GM18909 (cell line): ENCODE measurements around the gene TSSC4.

Experiments used
- ATAC-seq: cut with Tn5 transposase; IDR thresholded peaks from one replicate; pipeline ENCODE4 v1.9.1; 2021; ENCODE audit warnings: mild to moderate bottlenecking; ENCODE audit not compliant: unreplicated experiment, poor library complexity

Gene TSSC4

DNA sequence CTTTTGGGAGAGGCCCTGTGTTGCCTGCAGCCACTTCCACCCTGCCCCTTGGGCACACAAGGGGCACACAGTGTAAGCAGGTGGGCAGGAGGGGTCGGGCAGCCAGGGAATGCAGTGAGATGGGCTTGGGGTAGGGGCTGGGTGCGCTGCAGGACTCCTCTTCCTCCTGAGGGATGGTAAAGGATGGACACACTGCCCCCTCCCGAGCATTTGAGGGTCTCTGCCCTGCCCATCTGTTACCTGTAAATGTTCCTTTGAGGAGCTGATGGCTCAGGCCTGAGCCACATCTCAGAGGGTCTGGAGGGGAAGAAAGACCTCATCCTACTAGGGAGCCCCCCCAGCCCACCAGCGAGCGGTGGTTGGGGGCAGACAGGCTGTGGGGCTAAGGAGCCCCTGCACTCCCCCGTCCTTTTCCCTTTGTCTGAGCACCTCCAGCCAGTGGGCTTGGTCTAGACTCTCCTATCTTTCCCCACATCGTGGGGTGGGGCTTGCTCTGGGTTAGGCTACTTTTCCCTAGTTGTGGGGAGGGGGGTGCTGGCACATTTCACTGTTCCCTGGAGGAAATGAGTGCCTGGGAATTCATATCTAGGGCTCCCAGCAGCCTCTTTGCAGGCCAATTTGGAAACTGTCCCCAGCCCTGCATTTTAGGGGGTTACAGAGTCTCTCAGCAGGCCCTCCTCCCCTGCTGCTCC is 1.7 kb upstream of the TSSC4 start:
- ATAC-seq, result no peak

DNA sequence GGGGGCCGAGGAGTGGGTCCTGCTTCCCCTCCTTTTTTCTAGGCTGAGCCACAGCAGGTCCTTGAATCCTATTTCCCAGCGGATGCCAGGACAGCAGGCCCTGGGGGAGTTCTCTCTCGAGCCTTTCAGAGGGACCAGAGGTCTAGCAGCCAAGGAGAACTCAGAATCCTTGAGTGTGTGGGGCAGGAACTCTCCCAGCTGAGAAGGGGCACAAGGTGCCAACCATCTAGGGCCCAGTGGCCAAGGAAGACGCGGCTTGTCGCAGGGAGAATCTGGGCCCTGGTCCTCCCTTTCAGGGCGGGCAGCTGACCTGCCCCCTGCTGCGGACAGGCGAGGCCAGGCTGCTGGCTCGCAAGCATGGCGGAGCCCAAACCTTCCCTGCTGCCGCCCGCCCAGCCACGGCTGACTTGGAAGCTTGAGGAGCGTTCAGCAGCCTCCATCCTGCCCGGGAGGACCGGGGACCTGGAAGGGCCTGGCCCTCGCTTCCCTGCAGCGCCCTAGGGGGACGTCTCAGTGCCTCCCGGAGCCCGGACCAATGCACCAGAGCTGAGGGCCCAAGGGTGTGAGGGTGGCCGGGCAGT is 972 bp upstream of the TSSC4 start:
- ATAC-seq, result no peak

DNA sequence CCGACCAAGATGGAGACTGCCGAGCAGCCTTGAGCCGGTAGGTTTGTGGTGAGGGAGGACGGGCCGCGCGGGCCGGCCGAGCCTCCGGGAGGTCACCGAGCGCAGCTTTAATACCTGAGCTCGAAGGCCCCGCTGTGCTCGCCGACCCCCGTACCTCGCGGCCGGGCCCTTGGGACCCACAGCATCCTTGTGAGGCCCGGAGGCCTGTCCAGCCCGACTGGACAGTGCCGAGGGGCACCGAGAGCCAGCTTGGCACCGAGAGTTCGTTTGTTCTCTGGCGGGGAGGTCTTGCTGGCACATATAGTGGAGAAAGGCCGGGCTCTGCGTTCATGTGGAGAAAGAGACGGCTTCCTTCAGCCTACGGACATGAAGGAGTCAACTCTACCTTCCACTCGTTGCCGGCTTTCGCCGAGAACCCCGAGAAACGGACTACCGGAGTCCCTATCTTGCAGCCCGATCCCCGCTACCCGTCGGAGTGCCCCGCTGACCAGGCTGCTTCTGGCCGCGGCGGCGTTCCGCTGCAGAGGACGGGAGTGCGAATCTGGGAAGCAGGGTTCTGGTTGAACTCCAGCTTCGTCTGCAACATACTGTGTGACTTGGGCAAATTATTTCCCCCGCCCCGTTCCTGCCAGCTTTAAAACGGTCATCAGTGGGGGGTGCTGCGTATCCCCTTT is 349 bp downstream of the TSSC4 start:
- peak; percentile 15 for ATAC-seq

DNA sequence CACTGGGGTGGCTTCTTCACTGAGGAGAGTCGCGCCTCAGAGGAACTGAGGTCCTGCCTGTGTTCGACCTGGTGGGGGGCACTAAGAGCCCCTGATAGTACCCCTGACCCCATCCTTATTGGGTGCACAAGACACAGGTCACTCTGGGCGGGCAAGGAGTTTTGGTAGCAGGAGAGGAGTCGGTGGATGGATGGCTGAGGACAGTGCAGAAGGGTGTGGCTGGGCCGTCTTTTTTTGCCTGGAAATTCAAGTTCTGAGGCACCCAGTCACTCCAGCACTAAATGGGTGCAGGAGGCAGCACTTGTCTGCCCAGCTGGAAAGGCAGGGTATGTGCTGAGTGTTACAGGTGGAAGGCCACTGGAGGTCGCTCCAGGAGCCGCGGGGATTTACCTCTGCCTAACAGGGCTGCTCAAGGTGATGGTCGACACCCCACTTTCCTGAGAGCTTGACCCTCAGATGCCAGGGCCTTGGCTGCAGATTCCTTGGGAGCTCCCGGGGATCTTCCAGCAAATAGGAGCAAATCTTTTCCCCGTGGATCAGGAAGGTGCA is 960 bp downstream of the TSSC4 start:
- no peak for ATAC-seq

DNA sequence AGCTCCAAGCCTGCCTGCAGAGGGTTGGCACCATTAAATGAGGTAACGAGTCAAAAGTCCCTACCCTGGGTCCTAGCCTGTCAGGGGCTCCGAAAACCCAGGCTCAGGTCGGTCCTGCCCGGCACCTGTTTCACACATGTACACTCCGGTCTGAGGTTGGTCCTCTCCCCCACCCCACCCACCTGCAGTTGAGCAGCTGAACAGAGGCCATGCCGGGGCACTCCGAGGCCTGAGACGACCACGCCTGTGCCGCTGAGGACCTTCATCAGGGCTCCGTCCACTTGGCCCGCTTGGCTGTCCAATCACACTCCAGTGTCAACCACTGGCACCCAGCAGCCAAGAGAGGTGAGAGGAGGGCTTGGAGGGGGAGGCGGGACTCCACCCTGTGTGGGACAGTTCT is 1.6 kb downstream of the TSSC4 start:
- no peak for ATAC-seq

DNA sequence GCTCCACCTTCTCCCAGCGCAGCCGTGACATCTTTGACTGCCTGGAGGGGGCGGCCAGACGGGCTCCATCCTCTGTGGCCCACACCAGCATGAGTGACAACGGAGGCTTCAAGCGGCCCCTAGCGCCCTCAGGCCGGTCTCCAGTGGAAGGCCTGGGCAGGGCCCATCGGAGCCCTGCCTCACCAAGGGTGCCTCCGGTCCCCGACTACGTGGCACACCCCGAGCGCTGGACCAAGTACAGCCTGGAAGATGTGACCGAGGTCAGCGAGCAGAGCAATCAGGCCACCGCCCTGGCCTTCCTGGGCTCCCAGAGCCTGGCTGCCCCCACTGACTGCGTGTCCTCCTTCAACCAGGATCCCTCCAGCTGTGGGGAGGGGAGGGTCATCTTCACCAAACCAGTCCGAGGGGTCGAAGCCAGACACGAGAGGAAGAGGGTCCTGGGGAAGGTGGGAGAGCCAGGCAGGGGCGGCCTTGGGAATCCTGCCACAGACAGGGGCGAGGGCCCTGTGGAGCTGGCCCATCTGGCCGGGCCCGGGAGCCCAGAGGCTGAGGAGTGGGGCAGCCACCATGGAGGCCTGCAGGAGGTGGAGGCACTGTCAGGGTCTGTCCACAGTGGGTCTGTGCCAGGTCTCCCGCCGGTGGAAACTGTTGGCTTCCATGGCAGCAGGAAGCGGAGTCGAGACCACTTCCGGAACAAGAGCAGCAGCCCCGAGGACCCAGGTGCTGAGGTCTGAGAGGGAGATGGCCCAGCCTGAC is 2.5 kb downstream of the TSSC4 start:
- ATAC-seq, result no peak

DNA sequence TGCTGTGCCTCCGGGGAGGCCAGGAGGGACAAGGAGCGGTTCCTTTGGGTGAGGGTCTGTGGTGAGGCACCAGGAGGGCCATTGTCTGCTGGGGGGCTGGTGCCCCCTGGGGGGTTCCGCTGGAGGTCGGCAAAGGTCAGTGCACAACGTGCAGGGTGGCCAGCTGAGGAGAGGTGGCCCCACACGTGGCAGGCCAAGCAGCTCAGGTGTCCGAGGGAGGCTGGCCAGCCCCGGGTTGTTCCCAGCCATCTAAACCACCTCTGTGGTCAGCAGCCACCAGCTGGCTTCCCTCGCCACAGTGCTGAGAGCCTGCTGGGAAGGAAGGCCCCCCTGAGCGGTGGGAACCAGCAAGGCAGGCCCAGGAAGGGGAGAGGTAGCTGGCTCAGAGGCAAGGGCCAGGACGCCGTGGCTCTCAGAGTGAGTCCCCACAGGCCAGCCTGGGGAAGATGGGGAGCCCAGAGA is 4.2 kb downstream of the TSSC4 start:
- no peak for ATAC-seq

DNA sequence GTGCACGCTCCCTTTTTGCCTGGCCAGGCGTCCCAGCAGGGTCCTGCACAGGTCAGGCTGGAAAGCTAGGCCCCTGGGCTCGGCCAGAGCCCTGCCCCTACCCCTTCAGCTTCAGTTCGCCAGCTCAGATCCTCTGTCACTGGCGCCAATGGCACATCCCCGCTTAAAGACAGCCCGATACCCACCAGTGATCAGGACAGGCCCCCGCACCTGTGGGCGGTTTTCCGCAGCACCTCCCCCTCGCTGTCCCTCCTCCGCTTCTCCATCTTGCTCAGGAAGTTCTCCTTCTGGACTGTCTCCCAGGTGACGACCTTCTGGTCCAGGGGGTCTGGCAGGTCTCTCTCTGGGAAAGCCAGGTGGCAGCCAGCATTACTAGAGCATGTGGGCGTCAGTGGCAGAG is 5.9 kb downstream of the TSSC4 start:
- no peak for ATAC-seq

DNA sequence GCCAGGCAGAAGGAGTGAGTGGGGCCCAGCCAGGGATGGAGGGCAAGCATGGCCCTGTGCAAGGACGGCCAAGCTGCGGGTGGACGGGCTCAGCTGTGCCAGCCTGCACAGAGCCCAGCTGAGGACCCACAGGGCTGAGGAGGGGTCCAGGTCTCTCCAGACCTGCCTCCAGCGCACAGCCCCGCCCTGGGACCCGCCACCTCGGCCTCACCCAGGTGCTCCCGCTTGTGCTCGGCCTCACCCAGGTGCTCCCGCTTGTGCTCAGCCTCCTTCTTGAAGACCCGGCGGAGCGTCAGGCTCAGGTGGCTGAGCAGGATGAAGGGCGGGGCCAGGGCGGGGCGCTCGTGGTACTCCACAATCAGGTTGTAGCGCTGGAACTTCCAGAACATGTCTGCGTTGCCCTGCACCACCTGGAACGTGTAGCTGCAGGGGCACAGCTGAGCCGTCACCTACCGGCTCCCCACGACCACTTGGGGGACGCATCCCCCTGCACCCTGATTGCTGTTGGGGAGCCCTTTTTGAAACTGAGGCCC is 6.4 kb downstream of the TSSC4 start:
- ATAC-seq, result no peak

DNA sequence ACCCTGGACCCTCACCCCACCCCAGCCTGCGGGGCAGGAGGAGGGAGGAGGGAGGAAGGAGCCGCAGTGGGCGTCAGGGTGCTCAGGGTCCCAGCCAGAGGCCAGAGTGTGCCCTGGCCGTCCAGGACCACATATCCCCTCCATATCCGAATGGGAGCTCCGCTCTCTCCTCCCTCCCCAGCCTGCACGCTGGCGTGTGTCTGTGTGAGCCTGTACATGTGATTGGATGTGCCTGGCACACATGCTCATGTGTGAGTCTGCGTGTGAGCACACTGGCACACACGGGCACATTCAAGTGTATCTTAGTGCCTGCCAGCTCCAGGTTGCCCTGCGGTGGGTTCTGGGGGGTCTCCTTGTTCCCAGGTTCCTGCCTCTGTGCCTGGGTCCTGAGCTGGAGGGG is 8.1 kb downstream of the TSSC4 start:
- ATAC-seq, result no peak

DNA sequence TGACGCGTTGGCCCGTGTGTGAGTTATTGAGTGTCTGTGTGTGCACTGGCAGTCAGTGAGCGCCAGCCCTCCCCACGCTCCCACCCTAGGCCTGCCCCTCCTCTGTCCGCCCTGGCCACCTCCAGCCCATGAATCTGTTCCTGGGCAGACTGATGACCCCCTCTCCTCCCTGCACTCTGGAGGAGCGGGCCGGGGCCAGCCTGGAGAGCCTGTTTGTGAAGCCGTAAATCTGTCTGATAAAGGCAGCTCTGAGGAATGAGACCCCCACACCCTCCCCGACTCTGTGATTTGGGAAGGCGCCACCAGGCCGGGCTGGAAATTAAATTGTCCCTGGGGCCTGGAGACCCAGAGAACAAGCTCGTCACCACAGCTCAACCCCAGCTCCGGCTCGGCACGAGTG is 8.6 kb downstream of the TSSC4 start:
- ATAC-seq, result no peak

DNA sequence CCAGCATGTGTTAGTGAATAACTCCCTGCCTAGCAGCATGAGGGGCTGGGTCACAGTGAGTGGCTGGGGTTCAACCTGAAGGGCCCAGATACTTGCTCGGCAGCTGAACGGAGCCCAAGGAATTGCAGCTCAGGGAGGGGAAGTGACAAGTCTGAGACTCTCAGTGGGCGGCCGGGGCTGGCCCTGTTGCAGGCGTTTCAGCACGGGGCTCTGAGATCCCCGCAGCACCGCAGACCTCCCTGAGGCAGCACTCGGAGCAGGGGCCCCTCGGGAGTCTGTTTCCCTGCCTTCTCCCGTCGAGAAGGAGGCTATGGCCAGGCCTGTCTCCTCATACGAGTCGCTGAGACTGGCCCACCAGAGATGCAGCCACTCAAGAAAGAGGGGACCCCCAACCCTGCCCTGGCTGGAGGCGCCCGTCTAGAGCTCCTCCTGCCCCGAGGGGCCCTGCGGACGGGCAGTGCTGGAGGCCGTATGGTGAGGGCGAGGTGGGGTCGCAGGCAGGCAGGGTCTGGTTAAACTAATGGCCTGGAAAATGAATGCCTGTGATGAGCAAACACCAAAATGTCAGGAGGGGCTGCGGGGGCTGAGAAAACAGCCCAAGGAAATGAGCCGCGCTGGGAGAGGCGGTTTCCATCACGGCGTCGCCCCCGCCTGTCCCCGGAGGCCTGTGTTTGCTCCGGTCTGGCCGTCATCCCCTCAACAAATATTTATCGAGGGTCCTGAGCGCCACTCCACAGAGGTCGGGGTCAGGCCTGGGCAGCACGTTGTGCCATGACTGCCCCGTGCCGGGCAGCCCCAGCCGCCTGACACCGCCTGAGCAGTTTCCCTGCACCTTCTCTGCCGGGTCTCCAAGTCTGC is 9.3 kb downstream of the TSSC4 start:
- ATAC-seq, result no peak

DNA sequence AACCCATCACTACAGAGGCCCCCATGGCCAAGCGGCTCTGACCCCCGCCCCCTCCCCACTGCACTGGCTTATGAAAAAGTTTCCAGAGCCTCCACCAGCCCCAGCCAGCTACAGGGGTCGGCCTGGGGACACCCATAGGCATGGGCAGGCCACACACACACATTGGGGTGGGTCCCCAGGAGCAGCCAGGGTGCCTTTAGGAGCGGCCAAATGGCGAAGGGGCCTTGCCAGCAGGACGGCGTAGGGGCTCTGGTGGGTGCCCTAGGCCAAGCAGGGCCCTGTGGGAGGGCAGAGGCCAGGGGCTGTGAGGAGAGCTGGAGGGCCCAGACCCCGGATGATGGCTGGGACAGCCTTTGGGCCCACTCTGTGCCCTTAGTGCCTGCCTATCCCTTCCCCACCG is 10.1 kb downstream of the TSSC4 start:
- no peak for ATAC-seq

DNA sequence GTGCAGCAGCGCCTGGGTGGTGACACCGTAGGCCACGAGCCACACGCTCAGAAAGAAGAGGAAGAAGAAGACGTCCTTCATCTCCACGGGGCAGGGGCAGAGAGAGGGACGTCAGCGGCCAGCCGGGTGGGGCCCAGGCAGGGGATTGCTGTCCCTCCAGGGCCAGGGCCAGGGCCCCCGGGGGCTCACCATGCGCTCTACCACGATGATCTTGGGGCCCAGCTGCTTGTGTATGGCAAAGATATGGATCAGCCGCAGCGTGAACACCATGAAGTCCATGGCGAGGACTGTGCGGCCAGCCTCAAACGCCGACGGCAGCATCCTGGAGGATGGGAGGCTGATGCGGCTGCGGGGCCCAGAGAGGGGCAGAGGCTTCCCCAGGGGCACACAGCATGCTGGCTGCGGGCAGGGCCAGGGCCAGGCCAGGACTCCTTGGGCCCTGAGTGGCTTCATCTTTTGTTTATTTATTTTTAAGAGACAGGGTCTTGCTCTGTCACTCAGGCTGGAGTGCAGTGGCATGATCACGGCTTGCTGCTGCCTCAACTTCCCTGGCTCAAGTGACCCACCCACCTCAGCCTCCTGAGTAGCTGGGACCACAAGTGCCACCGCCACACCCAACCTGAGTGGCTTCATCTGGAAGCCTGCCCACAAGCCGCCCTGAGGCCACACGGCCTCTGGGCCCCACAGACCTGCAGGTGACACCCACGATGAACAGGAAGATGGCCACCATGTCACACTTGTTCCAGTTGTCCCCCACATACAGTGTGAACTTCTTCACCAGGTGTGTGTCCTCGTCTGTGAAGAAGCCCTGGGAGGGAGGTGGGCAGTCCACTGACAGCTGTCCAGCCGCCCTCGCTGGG is 11.1 kb downstream of the TSSC4 start:
- ATAC-seq, result no peak

DNA sequence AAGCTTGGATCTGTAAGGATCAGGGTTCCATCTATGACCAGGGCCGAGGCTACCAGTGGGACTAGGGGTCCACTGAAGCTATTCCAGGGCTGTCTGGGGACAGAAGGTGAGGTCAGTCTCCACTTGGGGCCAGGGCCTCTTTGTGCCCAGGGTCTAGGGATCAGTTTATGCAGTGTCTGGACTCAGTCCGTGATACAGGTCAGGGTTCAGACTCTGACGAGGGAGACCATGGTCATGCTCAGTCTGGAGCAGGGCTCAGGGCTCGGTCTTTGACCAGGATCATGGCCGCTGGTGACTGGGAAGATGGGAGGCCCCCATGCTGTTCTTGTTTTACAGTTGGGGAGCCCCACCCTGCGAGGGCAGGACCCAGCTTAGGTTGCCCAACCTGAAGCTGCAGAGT is 11.8 kb downstream of the TSSC4 start:
- no peak for ATAC-seq

DNA sequence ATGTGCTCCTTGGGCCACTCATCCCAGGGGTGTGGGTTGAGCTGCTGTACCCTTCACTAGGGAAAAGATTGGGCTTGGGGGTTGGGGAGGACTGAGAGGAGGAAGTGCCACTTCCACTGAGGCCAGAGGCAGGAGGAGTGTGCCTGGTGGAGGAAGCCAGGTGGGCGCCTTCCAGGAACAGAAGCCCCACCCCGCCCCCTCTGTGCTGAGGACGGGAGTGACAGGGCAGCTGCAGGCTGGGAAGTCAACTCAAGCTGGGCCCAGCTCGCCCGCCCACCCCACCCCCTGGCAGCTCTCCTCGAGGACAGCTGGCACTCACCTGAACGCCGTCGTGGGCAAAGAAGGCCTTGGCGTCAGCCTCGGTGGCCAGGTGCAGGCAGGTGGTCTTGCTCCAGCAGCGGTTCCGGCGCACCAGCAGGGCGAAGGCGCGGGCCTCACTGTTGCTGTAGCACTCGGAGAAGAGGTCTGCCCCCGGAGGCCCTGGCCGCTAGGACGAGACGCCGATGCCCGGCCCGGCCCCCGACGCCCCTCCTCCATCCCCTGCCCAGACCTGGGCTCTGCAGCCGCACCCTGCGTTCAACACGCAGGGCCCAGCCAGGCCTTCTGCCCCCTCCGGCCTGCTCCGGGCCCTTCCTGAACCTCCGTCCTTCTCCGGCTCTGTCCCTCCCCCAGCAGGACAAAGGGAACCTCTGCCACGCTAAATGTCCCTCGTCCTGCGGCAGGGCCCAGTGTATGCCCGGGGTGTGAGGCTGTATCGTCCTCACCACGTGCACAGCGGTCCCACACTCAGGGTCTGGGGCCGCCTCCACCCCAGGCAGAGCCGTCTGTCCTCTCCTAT is 13.4 kb downstream of the TSSC4 start:
- no peak for ATAC-seq

DNA sequence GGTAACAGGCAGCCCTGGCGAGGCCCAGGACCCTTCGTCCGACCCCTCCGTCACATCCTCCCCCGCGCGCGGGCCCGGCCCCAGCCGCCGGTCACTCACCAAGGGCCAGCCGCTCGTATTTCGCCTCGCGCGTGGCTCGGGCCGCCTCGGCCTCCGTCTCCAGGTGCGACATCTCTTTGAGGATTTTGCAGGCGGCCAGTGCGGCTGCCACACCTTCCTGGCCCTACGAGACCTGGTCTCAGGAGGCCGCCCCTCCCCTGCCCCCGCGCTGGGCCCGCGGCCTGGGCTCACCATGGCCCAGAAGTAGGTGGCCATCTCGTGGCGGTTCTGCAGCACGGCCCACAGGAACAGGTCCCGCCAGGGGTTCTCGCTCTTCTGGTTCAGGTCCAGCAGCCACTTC is 14.1 kb downstream of the TSSC4 start:
- ATAC-seq, result no peak

DNA sequence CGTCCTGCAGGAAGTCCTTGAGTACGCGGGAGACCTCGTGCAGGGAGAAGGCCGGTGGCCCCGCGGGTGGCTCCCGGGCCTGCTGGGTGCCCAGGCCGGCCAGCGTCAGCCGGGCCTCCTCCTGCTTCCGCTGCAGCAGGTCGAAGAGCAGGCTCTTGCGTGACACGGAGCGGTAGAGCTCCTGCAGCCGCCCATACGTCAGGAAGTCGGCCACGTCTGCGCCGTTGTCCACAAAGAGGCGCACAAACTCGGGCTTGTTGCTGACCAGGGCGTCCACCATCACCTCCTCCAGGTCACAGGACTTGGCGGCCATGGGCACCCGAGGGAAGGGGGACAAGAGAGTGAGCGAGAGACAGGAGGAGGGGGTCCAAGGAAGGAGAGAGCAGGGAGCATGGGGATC is 14.6 kb downstream of the TSSC4 start:
- no peak for ATAC-seq
